Inflammatory macrophage treated with lipopolysaccharide for 4 hours (primary cell): ENCODE data around the gene CUTA.

Experiments used
- DNase-seq: peaks from one replicate; pipeline ENCODE4 v3.0.0-alpha.2; 2020

Gene CUTA, protein sequence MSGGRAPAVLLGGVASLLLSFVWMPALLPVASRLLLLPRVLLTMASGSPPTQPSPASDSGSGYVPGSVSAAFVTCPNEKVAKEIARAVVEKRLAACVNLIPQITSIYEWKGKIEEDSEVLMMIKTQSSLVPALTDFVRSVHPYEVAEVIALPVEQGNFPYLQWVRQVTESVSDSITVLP

DNA sequence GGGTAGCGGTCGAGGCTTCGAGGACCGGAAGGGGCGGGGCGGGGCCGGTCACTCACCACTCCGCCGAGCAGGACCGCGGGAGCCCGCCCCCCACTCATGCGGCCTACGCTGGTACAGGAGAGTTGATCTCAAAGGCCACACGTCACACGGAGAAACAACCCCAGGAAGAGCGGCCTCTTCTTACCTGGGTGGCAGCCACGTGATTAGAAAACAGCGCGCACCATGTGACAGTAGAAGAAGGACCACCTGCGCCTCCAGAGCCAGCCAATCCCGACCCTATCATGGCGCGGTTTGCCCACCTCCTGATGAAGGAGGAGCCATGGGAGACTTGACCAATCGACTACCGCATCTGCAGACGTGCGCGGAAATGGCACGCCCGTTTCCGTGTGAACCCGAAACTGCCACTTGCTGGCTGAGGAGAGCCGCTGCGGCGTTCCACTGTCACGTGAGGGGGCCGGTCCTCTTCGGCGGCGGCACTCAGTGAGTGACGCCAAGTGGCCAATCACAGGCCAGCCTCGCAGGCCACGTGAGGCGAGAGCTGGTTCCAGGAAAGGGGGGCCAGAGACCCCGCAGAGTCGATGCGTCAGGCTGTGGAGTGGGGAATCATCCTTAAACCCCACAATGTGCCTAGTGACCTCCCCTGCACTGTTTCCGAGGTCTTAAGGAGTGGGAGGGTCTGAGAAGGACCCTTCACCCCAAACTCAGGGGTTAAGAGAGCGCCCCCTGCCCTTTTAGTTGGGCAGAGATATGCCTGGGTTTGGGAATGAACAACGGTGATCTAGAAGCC, at the start of gene CUTA:
TSS of gene CUTA (minus strand) at position 205 of the 787 bp plus-strand sequence. CDS start at position 98, 107 bp downstream.
- DNase-seq: peak; percentile 100

GRCh38 chr6:33467091-33467490, 49.2 kb upstream of the CUTA start:
- peak; percentile 52 for DNase-seq

DNA sequence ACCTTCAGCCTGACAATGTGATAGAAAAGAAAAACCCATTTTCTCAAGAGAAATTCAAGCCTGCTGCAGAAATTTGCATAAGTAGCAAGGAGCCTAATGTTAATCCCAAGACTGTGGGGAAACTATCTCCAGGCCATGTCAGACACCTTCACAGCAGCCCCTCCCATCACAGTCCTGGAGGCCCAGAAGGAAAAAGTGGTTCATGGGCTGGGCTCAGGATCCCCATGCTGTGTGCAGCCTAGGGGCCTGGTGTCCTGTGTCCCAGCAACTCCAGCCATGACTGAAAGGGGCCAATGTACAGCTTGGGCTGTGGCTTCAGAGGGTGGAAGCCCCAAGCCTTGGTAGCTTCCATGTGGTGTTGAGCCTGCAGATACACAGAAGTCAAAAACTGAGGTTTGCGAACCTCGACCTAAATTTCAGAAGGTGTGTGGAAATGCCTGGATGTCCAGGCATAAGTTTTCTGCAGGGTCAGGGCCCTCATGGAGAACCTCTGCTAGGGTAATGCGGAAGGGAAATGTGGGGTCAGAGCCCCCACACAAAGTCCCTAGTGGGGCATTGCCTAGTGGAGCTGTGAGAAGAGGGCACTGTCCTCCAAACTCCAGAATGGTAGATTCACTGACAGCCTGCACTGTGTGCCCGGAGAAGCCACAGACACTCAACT, 48.3 kb upstream of the CUTA start:
- DNase-seq: no peak

GRCh38 chr6:33459226-33459625, 41.3 kb upstream of the CUTA start:
- no peak for DNase-seq

DNA sequence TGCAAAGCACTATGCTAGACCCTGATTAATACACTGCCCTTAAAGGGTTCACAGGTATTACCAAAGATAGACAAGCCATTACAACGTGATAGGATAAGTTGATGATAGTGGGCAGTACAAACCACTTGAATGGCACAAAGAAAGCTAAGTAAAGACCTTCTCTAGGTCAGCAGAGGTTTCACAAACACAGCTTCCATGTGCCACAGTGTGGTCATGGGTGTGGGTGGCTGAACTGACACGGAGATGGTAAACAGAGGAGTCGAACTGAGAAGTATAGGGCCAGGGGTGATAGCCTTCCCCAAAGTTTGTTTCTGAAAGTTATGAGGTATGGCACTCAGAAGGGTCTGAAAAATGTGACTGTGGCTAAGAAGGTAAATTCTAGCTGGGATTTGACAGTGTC, 40.8 kb upstream of the CUTA start:
- DNase-seq: peak; percentile 64

GRCh38 chr6:33456156-33456555, 38.2 kb upstream of the CUTA start:
- DNase-seq: no peak

DNA sequence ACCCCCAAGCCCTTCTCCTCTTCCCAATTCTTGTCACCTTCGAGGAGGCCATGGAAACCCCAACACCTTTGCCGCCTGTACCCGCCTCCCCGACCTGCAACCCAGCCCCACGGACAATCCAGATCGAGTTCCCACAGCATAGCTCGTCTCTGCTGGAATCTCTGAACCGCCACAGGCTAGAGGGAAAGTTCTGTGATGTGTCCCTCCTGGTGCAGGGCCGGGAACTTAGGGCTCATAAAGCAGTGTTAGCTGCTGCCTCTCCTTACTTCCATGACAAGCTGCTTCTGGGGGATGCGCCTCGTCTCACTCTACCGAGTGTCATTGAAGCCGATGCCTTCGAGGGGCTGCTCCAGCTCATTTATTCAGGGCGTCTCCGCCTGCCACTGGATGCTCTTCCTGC, 37.1 kb upstream of the CUTA start:
- DNase-seq: no peak

GRCh38 chr6:33454009-33454946, 36.4 kb upstream of the CUTA start, which contains the start of gene ZBTB9:
TSS of gene ZBTB9 (plus strand) at chr6:33454576. CDS start at chr6:33455101, 525 bp downstream.
- peak; percentile 99 for DNase-seq

GRCh38 chr6:33453393-33454008, 35.6 kb upstream of the CUTA start:
- DNase-seq: no peak

DNA sequence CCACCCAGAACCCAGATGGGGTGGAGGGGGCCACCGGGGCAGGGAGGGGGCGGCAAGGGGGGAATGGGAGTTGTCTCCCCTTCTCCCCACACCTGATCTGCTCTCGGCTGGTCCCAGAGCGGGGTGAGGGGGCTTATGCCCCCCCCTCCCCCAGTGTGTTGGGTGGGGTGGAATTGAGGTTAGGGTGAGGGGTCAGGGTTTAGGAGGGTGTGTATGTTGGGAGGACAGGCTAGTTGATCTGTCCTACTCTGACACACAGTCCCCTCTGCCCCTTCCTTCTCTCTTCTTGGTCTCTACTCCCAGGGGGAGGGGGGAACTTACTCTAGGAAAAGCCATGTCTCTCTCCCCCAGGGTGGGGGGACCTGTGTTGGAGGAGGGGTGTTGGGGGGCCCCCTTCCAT, 34.6 kb upstream of the CUTA start:
- no peak for DNase-seq

- DNase-seq: no peak
These were observed 33.7 kb upstream of the CUTA start for GRCh38 chr6:33451606-33452005.

- DNase-seq: peak; percentile 88
These were observed 32.5 kb upstream of the CUTA start for GRCh38 chr6:33450434-33450833.

DNA sequence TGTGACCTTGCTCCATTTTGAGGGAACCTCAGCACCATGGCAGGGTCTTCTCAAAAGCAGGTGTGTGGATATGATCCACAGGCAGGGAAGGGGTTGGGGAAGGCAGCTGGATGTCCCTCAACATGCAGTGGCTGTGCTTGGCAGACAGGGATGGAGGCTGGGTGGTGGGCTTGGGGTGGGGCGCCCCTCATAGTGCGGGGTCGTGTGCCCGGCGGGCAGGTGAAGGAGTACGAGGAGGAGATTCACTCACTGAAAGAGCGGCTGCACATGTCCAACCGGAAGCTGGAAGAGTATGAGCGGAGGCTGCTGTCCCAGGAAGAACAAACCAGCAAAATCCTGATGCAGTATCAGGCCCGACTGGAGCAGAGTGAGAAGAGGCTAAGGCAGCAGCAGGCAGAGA, 28.4 kb upstream of the CUTA start:
- DNase-seq: no peak

DNA sequence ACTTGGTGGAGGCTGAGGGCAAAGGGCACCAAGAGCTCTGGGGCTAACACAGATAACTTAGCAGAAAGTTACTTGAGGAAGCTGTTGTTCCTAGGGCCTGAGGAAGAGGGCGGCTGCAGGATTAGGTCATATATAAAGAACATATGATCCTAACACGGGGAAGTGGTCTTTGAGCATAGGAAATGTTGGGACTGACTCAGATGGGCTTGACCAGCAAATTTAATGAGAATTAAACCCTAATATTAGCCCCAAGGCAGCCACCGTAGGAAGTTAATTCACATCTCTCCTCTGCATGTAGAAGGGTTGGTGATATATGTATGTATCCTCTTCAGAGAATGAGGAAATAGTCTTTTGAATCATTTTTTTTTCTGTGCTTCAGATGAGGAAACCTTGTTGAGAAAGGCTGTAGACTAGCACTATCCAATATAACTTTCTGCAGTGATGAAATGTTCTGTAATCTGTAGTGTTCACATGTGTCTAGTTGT, 27.3 kb upstream of the CUTA start:
- DNase-seq: peak; percentile 95

DNA sequence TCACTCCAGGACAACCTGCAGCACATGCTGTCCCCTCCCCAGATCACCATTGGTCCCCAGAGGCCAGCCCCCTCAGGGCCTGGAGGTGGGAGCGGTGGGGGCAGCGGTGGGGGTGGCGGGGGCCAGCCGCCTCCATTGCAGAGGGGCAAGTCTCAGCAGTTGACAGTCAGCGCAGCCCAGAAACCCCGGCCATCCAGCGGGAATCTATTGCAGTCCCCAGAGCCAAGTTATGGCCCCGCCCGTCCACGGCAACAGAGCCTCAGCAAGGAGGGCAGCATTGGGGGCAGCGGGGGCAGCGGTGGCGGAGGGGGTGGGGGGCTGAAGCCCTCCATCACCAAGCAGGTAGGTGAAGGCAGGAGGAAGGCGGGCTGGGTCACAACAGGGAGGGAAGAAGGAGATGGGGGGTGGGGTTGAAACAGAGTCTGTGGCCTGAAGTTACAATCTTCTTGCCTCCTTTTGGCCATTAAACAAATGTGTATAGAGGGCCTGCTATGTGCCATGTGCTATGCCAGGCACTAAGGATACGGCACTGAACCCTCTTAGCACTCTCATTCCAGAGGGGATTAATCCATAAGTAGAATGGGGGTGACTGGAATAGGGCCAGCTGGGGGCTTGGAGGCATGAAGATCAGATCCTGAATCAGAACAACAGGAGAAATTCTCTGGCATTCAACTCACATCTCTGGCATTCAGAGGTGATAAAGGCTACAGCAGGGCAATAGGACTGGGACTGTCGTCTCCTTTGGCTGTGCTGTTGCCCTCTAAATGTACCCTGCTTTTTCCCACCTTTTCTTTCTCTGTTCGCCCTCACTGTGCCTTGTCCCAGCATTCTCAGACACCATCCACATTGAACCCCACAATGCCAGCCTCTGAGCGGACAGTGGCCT, 26.0 kb upstream of the CUTA start:
- DNase-seq: no peak

DNA sequence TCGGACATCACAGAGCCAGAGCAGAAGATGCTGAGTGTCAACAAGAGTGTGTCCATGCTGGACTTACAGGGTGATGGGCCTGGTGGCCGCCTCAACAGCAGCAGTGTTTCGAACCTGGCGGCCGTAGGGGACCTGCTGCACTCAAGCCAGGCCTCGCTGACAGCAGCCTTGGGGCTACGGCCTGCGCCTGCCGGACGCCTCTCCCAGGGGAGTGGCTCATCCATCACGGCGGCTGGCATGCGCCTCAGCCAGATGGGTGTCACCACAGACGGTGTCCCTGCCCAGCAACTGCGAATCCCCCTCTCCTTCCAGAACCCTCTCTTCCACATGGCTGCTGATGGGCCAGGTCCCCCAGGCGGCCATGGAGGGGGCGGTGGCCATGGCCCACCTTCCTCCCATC, 25.1 kb upstream of the CUTA start:
- no peak for DNase-seq

- DNase-seq: no peak
These were observed 24.4 kb upstream of the CUTA start for GRCh38 chr6:33442283-33442682.

DNA sequence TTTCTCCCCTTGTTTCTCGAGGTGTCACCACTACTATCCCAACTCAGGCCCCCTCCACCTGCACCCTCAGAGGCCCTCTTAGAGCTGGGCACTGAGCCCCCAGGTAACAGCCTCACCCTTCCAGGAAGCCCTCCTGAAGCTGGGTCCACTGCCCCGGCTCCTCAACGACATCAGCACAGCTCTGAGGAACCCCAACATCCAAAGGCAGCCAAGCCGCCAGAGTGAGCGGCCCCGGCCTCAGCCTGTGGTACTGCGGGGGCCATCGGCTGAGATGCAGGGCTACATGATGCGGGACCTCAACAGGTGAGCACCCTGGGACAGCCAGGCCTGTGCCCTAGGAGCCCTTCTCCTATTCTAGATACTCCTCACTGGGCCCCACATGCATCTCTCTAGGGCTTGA, 23.6 kb upstream of the CUTA start:
- DNase-seq: no peak

DNA sequence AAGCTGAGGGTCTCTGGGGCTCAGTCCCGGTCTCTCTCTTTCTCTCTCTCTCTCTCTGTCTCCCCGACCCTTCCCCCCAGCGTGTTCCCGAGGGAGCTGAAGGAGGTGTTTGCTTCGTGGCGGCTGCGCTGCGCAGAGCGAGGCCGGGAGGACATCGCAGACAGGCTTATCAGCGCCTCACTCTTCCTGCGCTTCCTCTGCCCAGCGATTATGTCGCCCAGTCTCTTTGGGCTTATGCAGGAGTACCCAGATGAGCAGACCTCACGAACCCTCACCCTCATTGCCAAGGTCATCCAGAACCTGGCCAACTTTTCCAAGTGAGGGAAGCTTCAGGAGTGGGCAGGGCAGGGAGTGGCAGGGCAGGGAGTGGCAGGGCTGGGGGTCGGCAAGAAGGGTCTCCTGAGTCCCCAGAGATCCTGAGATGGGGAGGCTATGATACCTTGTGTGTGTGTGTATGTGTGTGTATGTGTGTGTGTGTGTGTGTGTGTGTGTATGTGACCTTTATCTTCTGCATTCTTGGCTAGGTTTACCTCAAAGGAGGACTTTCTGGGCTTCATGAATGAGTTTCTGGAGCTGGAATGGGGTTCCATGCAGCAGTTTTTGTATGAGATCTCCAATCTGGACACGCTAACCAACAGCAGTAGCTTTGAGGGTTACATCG, 22.9 kb upstream of the CUTA start:
- DNase-seq: no peak

- no peak for DNase-seq
These were observed 22.2 kb upstream of the CUTA start for GRCh38 chr6:33439956-33440648.
